Muscle of leg (tissue), 11 donors: ENCODE measurements around the gene SLC25A20. TPM values are rescaled to one million over a fixed set of nuclear protein-coding genes. Genes with fewer than 3 reads are reported as not detected.

Experiments
- DNase-seq: peaks from one replicate; pipeline ENCODE4 v3.0.0; 2013
- H3K27ac ChIP-seq: one replicate; pipeline ENCODE4 v1.5.1; 2013; ENCODE audit warnings: mild to moderate bottlenecking, low read length, control low read depth
- H3K27me3 ChIP-seq: one replicate; pipeline ENCODE4 v1.6.1; 2013; ENCODE audit warnings: low read length; ENCODE audit not compliant: control insufficient read depth, insufficient read depth
- H3K36me3 ChIP-seq: one replicate; pipeline ENCODE4 v1.6.1; 2013; ENCODE audit warnings: low read length; ENCODE audit not compliant: control insufficient read depth, insufficient read depth
- H3K4me1 ChIP-seq: one replicate; pipeline ENCODE4 v1.6.1; 2013; ENCODE audit warnings: low read length; ENCODE audit not compliant: control insufficient read depth, insufficient read depth
- H3K4me3 ChIP-seq: one replicate; pipeline ENCODE4 v1.5.1; 2013; ENCODE audit warnings: low read length, control low read depth
- H3K9me3 ChIP-seq: replicated peaks from 2 replicates; pipeline ENCODE4 v1.6.1; 2013; ENCODE audit warnings: low read depth, low read length; ENCODE audit not compliant: control insufficient read depth
- WGBS: methylation state at CpG from one replicate; pipeline ENCODE4 v1.1.5; 2013; ENCODE audit warnings: missing lambda C conversion rate; ENCODE audit not compliant: insufficient coverage; 5-methylcytosine and 5-hydroxymethylcytosine counted together
- polyA plus RNA-seq, 8 donors: library from polyadenylated mRNA; unstranded; fragments of 120-200 nt; gene quantifications; one replicate each; pipeline versions ENCODE4 v1.2.1 to v1.2.3, GENCODE V29; 2013; ENCODE audit warnings: inconsistent platforms in 1 of 8, low replicate concordance in 1 of 8; ENCODE audit not compliant: insufficient read length in 8 of 8, insufficient read depth in 1 of 8
- total RNA-seq: library from RNA; stranded (reverse); fragments of 120-200 nt; gene quantifications from one replicate; pipeline ENCODE4 v1.2.4, GENCODE V29; 2013

SLC25A20 gene
- total and polyA plus RNA-seq, 9 donors: 14.0 to 18.6 (median 17.7) TPM

DNA sequence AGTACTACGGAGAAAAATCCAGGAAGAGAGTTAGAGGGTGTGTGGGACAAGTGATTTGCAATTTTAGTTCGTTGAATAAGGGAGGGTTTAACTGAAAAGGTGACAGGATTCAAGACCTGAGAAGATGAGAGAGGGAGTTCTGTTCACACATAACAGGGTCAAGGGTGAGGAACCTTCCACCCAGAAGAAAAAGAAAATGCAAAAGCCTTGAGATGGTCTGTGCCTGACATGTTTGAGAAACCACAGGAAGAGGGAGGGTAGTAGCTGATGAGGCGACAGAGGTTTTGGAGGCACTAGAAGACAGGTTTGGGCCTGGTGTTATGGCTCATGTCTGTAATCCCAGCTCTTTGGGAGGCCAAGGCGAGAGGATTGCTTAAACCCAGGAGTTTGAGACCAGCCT lies 591 bp upstream of the SLC25A20 start:
- H3K27ac ChIP-seq: peak overlapping the region; percentile 80

GRCh38 chr3:48897460-48898376 lies 964 bp downstream of the SLC25A20 start:
- Histone ChIP-seq H3K4me1 (peaks cover 13% of the 10 kb centered on the region), H3K4me3 (peak overlapping the region; percentile 83), H3K27ac (peak overlapping the region; percentile 80), H3K27me3 (no peaks in the 10 kb centered on the region), H3K9me3 (no peaks in the 10 kb centered on the region), H3K36me3 (no peaks in the 10 kb centered on the region)
- 35% methylated on average over 7 of the region's 17 CpGs for WGBS
- peak; percentile 4 for DNase-seq

More for the DNA sequence above, 591 bp upstream of the SLC25A20 start:
- DNase-seq: peak; percentile 3
- Histone ChIP-seq H3K4me3 (peak overlapping the region; percentile 83), H3K9me3 (no peaks in the 10 kb centered on the region), H3K36me3 (no peaks in the 10 kb centered on the region), H3K4me1 (peaks cover 13% of the 10 kb centered on the region), H3K27me3 (no peaks in the 10 kb centered on the region)
- 64% methylated on average over 3 of the region's 4 CpGs for WGBS

- Histone ChIP-seq H3K9me3 (no peaks in the 10 kb centered on the region), H3K4me3 (no peak overlapping the region), H3K27ac (no peak overlapping the region), H3K27me3 (no peaks in the 10 kb centered on the region), H3K4me1 (peaks cover 13% of the 10 kb centered on the region), H3K36me3 (no peaks in the 10 kb centered on the region)
- DNase-seq: peak; percentile 2
- 93% methylated on average over 2 of the region's 2 CpGs for WGBS
Observed at GRCh38 chr3:48896936-48897335, 1.7 kb downstream of the SLC25A20 start.

DNA sequence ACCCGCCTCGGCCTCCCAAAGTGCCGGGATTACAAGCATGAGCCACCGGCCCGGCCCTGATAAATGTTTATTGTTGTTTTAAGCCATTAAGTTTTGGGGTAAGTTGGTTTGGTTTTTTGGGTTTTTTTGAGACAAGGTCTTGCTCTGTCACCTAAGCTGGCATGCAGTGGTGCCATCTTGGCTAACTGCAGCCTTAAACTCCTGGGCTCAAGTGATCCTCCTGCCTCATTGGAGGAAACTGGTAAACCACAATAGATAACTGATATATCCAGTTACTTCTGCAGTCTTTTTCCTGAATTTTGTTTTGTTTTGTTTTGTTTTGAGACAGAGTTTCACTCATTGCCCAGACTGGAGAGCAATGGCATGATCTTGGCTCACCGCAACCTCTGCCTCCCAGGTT lies 4.2 kb downstream of the SLC25A20 start:
- Histone ChIP-seq H3K4me3 (no peak overlapping the region), H3K27me3 (no peaks in the 10 kb centered on the region), H3K4me1 (peaks cover 13% of the 10 kb centered on the region), H3K36me3 (no peaks in the 10 kb centered on the region), H3K27ac (no peak overlapping the region), H3K9me3 (no peaks in the 10 kb centered on the region)
- DNase-seq: no peak
- WGBS: 93% methylated on average over 6 of the region's 6 CpGs

- Histone ChIP-seq H3K4me3 (no peak overlapping the region), H3K27me3 (no peaks in the 10 kb centered on the region), H3K9me3 (no peaks in the 10 kb centered on the region), H3K36me3 (no peaks in the 10 kb centered on the region), H3K27ac (no peak overlapping the region), H3K4me1 (no peaks in the 10 kb centered on the region)
- 89% methylated on average over 4 of the region's 8 CpGs for WGBS
- no peak for DNase-seq
Observed at GRCh38 chr3:48891606-48892005, 7.1 kb downstream of the SLC25A20 start.

GRCh38 chr3:48885753-48886152 lies 12.9 kb downstream of the SLC25A20 start:
- no peaks in the 10 kb centered on the region for H3K9me3 ChIP-seq
- H3K4me3 ChIP-seq: no peak overlapping the region
- H3K27ac ChIP-seq: no peak overlapping the region
- H3K27me3 ChIP-seq: no peaks in the 10 kb centered on the region
- H3K4me1 ChIP-seq: no peaks in the 10 kb centered on the region
- no peak for DNase-seq
- peaks cover 3% of the 10 kb centered on the region for H3K36me3 ChIP-seq

- Histone ChIP-seq H3K9me3 (no peaks in the 10 kb centered on the region), H3K27me3 (no peaks in the 10 kb centered on the region), H3K4me1 (no peaks in the 10 kb centered on the region), H3K4me3 (no peak overlapping the region), H3K36me3 (peaks cover 6% of the 10 kb centered on the region), H3K27ac (no peak overlapping the region)
- 96% methylated on average over 5 of the region's 5 CpGs for WGBS
- no peak for DNase-seq
Observed at GRCh38 chr3:48881652-48882114, 17.0 kb downstream of the SLC25A20 start.

DNA sequence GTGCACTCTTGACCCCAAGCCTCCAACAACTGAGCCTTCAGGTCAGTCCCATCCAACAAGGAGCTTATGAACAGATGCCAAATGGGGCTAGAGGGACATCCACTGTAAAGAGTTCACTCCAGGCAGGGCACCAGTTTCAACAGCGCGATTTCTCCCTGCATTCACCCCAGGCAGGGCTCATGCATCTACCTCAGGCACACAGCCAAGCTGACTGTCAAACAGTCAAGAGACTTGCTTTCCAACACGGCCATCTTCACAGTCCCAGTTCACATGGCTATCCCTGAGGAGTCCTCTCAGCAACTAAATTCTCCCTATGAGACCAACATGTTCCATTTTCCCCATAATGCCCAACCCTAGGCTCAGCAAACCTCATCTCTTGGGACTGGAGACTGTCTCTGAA lies 17.7 kb downstream of the SLC25A20 start:
- Histone ChIP-seq H3K27me3 (no peaks in the 10 kb centered on the region), H3K36me3 (peaks cover 6% of the 10 kb centered on the region), H3K9me3 (no peaks in the 10 kb centered on the region), H3K4me3 (no peak overlapping the region), H3K4me1 (no peaks in the 10 kb centered on the region), H3K27ac (no peak overlapping the region)
- no peak for DNase-seq
- WGBS: 100% methylated on average over 3 of the region's 3 CpGs

DNA sequence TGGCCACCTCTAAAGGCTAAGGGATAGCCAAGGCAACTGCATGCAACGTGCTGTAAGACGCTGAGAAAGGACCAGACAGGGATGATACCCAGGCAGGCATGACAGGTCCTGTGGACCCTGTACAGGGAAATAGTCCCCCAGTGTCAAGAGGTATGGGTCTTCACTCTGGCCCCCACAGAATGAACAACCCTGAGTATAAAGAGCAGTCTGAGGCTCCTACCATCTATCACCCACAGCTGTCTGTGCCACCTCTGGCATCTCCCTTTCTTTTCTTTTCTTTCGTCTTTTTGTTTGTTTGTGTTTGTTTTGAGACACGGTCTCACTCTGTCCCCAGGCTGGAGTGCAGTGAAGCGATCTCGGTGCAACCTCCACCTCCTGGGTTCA lies 18.7 kb downstream of the SLC25A20 start:
- Histone ChIP-seq H3K4me1 (no peaks in the 10 kb centered on the region), H3K4me3 (no peak overlapping the region), H3K27ac (no peak overlapping the region), H3K27me3 (no peaks in the 10 kb centered on the region), H3K9me3 (no peaks in the 10 kb centered on the region), H3K36me3 (peaks cover 6% of the 10 kb centered on the region)
- DNase-seq: no peak
- WGBS: 83% methylated on average over 2 of the region's 6 CpGs

DNA sequence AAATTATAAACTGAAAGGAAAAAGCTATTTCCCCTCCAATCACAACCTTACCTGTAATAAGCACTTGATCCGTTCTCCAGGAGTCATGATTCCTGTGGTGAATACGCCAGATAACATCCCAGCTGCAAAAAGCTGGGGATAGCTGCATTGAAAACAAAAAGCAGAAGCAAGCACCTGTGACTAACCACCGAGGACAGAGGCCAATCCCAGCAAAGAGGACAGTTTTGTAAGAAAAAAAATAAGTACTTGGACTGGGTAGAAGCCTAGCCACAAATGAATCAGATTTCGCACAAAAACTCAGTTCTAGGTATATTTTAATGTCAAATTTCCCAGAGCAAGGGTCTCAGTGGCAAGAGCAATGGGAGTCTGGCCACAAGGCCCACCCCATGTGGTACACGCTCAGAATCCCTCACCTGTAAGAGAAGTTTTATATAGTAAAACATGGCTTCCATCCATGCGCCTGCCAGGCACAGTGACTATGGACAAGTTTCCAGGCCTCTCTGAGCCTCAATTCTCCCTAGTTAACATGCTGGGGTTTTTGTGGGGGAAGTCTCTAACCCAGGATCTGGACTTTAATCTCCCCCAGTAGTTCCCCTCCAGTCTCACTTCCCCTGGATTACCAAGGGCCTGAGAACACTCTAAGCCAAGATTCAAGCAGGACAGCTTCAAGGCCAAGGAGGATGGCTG lies 19.2 kb downstream of the SLC25A20 start:
- no peaks in the 10 kb centered on the region for H3K4me1 ChIP-seq
- no peak overlapping the region for H3K4me3 ChIP-seq
- no peak for DNase-seq
- no peaks in the 10 kb centered on the region for H3K9me3 ChIP-seq
- WGBS: 75% methylated on average over 1 of the region's 6 CpGs
- H3K36me3 ChIP-seq: peaks cover 6% of the 10 kb centered on the region
- no peak overlapping the region for H3K27ac ChIP-seq
- H3K27me3 ChIP-seq: no peaks in the 10 kb centered on the region
